MM.1S (cell line): ENCODE data around the gene HSPB6.

Experiments
- EZH2 ChIP-seq: fragments of 300-600 bp; sonication (generic); optimal IDR thresholded peaks from 2 replicates; pipeline ENCODE3; 2017; ENCODE audit warnings: low read depth, mild to moderate bottlenecking, antibody characterized with exemption, low read length, mixed read lengths
- EZH2phosphoT487 ChIP-seq: fragments of 300-600 bp; sonication (generic); IDR thresholded peaks from 2 replicates; pipeline ENCODE4 v1.6.1; 2018; ENCODE audit warnings: antibody characterized with exemption, low read length
- TF ChIP-seq, protein P1 (sequence below): fragments of 300-600 bp; sonication (generic); IDR thresholded peaks from 2 replicates; pipeline ENCODE4 v1.5.1; 2016; ENCODE audit warnings: antibody characterized with exemption, low read length, mixed read lengths

DNA sequence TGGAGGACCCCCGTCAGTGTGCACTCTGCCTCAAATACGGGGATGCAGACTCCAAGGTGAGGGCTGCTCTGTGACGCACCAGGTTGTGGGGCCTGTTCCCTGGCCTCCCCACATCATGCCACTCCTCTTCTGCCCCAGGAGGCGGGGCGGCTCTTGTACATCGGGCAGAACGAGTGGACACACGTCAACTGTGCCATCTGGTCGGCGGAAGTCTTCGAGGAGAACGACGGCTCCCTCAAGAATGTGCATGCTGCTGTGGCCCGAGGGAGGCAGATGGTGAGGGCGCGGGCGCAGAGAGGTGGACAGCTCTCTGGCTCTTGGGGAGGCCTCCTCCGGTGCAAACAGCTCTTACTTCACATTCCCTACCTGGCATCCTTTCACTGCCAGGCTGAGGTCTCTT is 27.8 kb downstream of the HSPB6 start:
- TF ChIP-seq, protein P1, sequence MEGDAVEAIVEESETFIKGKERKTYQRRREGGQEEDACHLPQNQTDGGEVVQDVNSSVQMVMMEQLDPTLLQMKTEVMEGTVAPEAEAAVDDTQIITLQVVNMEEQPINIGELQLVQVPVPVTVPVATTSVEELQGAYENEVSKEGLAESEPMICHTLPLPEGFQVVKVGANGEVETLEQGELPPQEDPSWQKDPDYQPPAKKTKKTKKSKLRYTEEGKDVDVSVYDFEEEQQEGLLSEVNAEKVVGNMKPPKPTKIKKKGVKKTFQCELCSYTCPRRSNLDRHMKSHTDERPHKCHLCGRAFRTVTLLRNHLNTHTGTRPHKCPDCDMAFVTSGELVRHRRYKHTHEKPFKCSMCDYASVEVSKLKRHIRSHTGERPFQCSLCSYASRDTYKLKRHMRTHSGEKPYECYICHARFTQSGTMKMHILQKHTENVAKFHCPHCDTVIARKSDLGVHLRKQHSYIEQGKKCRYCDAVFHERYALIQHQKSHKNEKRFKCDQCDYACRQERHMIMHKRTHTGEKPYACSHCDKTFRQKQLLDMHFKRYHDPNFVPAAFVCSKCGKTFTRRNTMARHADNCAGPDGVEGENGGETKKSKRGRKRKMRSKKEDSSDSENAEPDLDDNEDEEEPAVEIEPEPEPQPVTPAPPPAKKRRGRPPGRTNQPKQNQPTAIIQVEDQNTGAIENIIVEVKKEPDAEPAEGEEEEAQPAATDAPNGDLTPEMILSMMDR = no peak
- TF ChIP-seq EZH2phosphoT487 (no peak), EZH2 (no peak)
